HCT116 (cell line): Measurements from ENCODE around the gene RNF166. TPM values are rescaled to one million over a fixed set of nuclear protein-coding genes. Genes with fewer than 3 reads are reported as not detected.

Experiments used
- ATAC-seq: fragments of 200-7000 bp; cut with Tn5 transposase; 2 replicates; pipeline ENCODE4 v1.9.1; 2020; ENCODE audit warnings: mild to moderate bottlenecking, moderate library complexity
- BruUV-seq: library from RNA; stranded (reverse); fragments of 400-500 nt; replicated peaks from 2 replicates; lab custom pipeline; 2021; lab: Mats Ljungman, UMichigan
- CTCF ChIA-PET: fragments of 300-600 bp; sonication (Branson Sonifier 250); formaldehyde crosslinking; loops from one replicate; lab custom pipeline; 2021; ENCODE audit warnings: antibody characterized with exemption; lab: Charles Lee
- POLR2A ChIA-PET: fragments of 300-600, 350-600 bp; sonication (Branson Sonifier 250); formaldehyde crosslinking; loops from one replicate; lab custom pipeline; 2021; ENCODE audit warnings: antibody characterized with exemption; lab: Charles Lee
- RAD21 ChIA-PET, 2 experiments: fragments of 300-600 bp; sonication (Branson Sonifier 250); formaldehyde crosslinking; loops; one replicate each; lab custom pipeline; 2023; ENCODE audit warnings: low total read pairs in 2 of 2; ENCODE audit not compliant: uncharacterized antibody in 2 of 2, unreplicated experiment in 2 of 2, low non-redundant PET in 1 of 2; lab: Charles Lee
- DNase-seq: peaks from one replicate; pipeline ENCODE4 v3.0.0-alpha.2; 2010; ENCODE audit warnings: low read depth, low spot score
- H2AFZ ChIP-seq: fragments of 200-600 bp; shearing (Covaris generic), sonication (generic); 2 replicates; pipeline ENCODE4 v1.6.1; 2017; ENCODE audit warnings: low read depth, mixed run types, mixed read lengths, antibody characterized with exemption, low read length; ENCODE audit not compliant: poor library complexity, severe bottlenecking
- H3K27ac ChIP-seq: 2 replicates; pipeline ENCODE4 v1.5.1; 2012; ENCODE audit warnings: low read depth, low read length
- H3K27me3 ChIP-seq: fragments of 200-600 bp; sonication (generic); 2 replicates; pipeline ENCODE4 v1.6.1; 2016; ENCODE audit warnings: mixed run types, low read length, mixed read lengths; ENCODE audit not compliant: insufficient read depth
- H3K36me3 ChIP-seq, 2 experiments: fragments of 200-500 bp in 1 of 2; fragments of 200-600 bp in 1 of 2; sonication (Bioruptor generic) in 1 of 2; sonication (generic) in 1 of 2; 2 replicates each; pipeline versions ENCODE4 v1.5.1 to v1.6.1; 2014 to 2016; ENCODE audit warnings: low read length in 2 of 2, inconsistent platforms in 1 of 2, mixed read lengths in 1 of 2, mixed run types in 1 of 2; ENCODE audit not compliant: insufficient read depth in 2 of 2, control insufficient read depth in 1 of 2
- H3K4me1 ChIP-seq, 2 experiments: fragments of 200-600 bp in 1 of 2; sonication (generic) in 1 of 2; 2 replicates each; pipeline versions ENCODE4 v1.5.1 to v1.6.1; 2012 to 2017; ENCODE audit warnings: low read length in 2 of 2, inconsistent platforms in 1 of 2, mild to moderate bottlenecking in 1 of 2, mixed read lengths in 1 of 2, mixed run types in 1 of 2, moderate library complexity in 1 of 2; ENCODE audit not compliant: insufficient read depth in 2 of 2, control insufficient read depth in 1 of 2
- H3K4me2 ChIP-seq: fragments of 200-600 bp; sonication (generic); 2 replicates; pipeline ENCODE4 v1.6.1; 2017; ENCODE audit warnings: mixed run types, low read length, mixed read lengths
- H3K4me3 ChIP-seq, 2 experiments: fragments of 200-600 bp in 1 of 2; sonication (generic) in 1 of 2; replicated peaks in 1 of 2; 2 replicates each; pipeline ENCODE4 v1.5.1; 2011 to 2016; ENCODE audit warnings: low read length in 2 of 2, control low read depth in 1 of 2, low read depth in 1 of 2, mild to moderate bottlenecking in 1 of 2, mixed read lengths in 1 of 2, mixed run types in 1 of 2
- H3K79me2 ChIP-seq: fragments of 200-600 bp; sonication (generic); 2 replicates; pipeline ENCODE4 v1.6.1; 2017; ENCODE audit warnings: mild to moderate bottlenecking, mixed run types, low read length, moderate library complexity, mixed read lengths; ENCODE audit not compliant: insufficient read depth
- H3K9ac ChIP-seq: fragments of 200-600 bp; sonication (generic); 2 replicates; pipeline ENCODE4 v1.6.1; 2016; ENCODE audit warnings: low read length, mixed read lengths
- H3K9me2 ChIP-seq: fragments of 200-600 bp; sonication (generic), shearing (Covaris generic); 2 replicates; pipeline ENCODE4 v1.6.1; 2017; ENCODE audit warnings: mixed run types, mild to moderate bottlenecking, moderate library complexity; ENCODE audit not compliant: insufficient read depth
- H3K9me3 ChIP-seq, 2 experiments: fragments of 200-500 bp in 1 of 2; fragments of 200-600 bp in 1 of 2; sonication (Bioruptor generic) in 1 of 2; sonication (generic) in 1 of 2; 2 replicates each; pipeline ENCODE4 v1.6.1; 2014 to 2017; ENCODE audit warnings: low read length in 2 of 2, mixed read lengths in 2 of 2, inconsistent platforms in 1 of 2, low read depth in 1 of 2, mild to moderate bottlenecking in 1 of 2, mixed run types in 1 of 2, moderate library complexity in 1 of 2; ENCODE audit not compliant: control insufficient read depth in 1 of 2, insufficient read depth in 1 of 2
- H4K20me1 ChIP-seq: fragments of 200-600 bp; sonication (generic), shearing (Covaris generic); 2 replicates; pipeline ENCODE4 v1.6.1; 2017; ENCODE audit warnings: mixed run types, mild to moderate bottlenecking, moderate library complexity; ENCODE audit not compliant: insufficient read depth
- CBX3 ChIP-seq: IDR thresholded peaks from 2 replicates; pipeline ENCODE4 v1.6.1; 2012; ENCODE audit warnings: low read depth
- CTCF ChIP-seq, 3 experiments: fragments of 200-600 bp in 1 of 3; sonication (generic) in 1 of 3; IDR thresholded peaks in 2 of 3; conservative IDR thresholded peaks in 1 of 3; 2 replicates each; pipeline ENCODE4 v1.5.1; 2012 to 2017; ENCODE audit warnings: low read depth in 2 of 3, low read length in 2 of 3, antibody characterized with exemption in 1 of 3, borderline replicate concordance in 1 of 3, control low read depth in 1 of 3, mild to moderate bottlenecking in 1 of 3, mixed read lengths in 1 of 3, mixed run types in 1 of 3, moderate library complexity in 1 of 3; ENCODE audit not compliant: insufficient read depth in 1 of 3
- EGR1 ChIP-seq: IDR thresholded peaks from 2 replicates; pipeline ENCODE4 v1.6.1; 2012; ENCODE audit warnings: low read depth
- ELF1 ChIP-seq: IDR thresholded peaks from 2 replicates; pipeline ENCODE4 v1.6.1; 2012; ENCODE audit warnings: low read depth, borderline replicate concordance
- EZH2phosphoT487 ChIP-seq: fragments of 200-600 bp; IDR thresholded peaks from 2 replicates; pipeline ENCODE4 v1.6.1; 2018; ENCODE audit warnings: antibody characterized with exemption, borderline replicate concordance
- FOSL1 ChIP-seq: IDR thresholded peaks from 2 replicates; pipeline ENCODE4 v1.6.1; 2012; ENCODE audit warnings: low read depth
- JUND ChIP-seq: IDR thresholded peaks from 2 replicates; pipeline ENCODE4 v1.6.1; 2012
- MAX ChIP-seq: IDR thresholded peaks from 2 replicates; pipeline ENCODE4 v1.6.1; 2012
- RAD21 ChIP-seq: IDR thresholded peaks from 2 replicates; pipeline ENCODE4 v1.6.1; 2012; ENCODE audit warnings: low read depth, mild to moderate bottlenecking
- REST ChIP-seq: IDR thresholded peaks from 2 replicates; pipeline ENCODE4 v1.6.1; 2012; ENCODE audit warnings: low read depth
- SP1 ChIP-seq: IDR thresholded peaks from 2 replicates; pipeline ENCODE4 v1.6.1; 2012; ENCODE audit warnings: low read depth
- TCF7L2 ChIP-seq: IDR thresholded peaks from 2 replicates; pipeline ENCODE4 v1.7.0; 2011; ENCODE audit warnings: borderline replicate concordance, inconsistent platforms; ENCODE audit not compliant: insufficient read depth, insufficient read length; ENCODE audit errors: extremely low read depth
- YY1 ChIP-seq: IDR thresholded peaks from 2 replicates; pipeline ENCODE4 v1.6.1; 2011; ENCODE audit warnings: low read length, low read depth, moderate library complexity, mild to moderate bottlenecking; ENCODE audit not compliant: insufficient replicate concordance; ENCODE audit errors: extremely low read depth
- intact Hi-C: fragments of 100-400 bp; cut with micrococcal nuclease; formaldehyde crosslinking; loops from 2 replicates; pipeline ENCODE4 v1.10.0; 2022
- total RNA-seq: library from RNA; stranded (reverse); gene quantifications from one replicate; pipeline ENCODE4 v1.2.1, GENCODE V29; 2021; ENCODE audit not compliant: unreplicated experiment

RNF166 gene
- total RNA-seq, 1 experiment from 2014 or later, result 39.4 TPM

GRCh38 chr16:88733630-88734360 lies 27.6 kb upstream of the RNF166 start:
- no peak overlapping the region for H3K9ac ChIP-seq
- H3K4me2 ChIP-seq, result no peak overlapping the region
- peaks cover 25 to 56% of the 10 kb centered on the region in 2 experiments; a peak in 3 of 4 replicates for H3K36me3 ChIP-seq
- H3K4me3 ChIP-seq, result no peak overlapping the region
- H3K4me1 ChIP-seq, result peaks cover 0 to 5% of the 10 kb centered on the region in 2 experiments; a peak in 1 of 4 replicates
- no TSS peak for BruUV-seq
- CTCF ChIA-PET, result no interaction called here
- H2AFZ ChIP-seq, result no peak overlapping the region
- DNase-seq (no peak), ATAC-seq (no peak)
- peaks cover 21% of the 10 kb centered on the region; the same call in 1 of the 2 replicates for H3K79me2 ChIP-seq
- no peaks in the 10 kb centered on the region for H3K27me3 ChIP-seq
- POLR2A ChIA-PET, result no interaction called here
- RAD21 ChIA-PET, result no interaction called here
- H3K9me3 ChIP-seq, result no peaks in the 10 kb centered on the region
- TF ChIP-seq JUND (no peak), CBX3 (no peak), TCF7L2 (no peak), FOSL1 (no peak), YY1 (no peak), EGR1 (no peak), MAX (no peak), ELF1 (no peak), CTCF (IDR thresholded peaks at IDR 0.05 in 2 of 3, conservative IDR thresholded peaks at IDR 0.05 in 1 of 3; ENCODE audit: borderline replicate concordance in 1 of 3, insufficient read depth in 1 of 3, low read depth in 2 of 3, low read length in 2 of 3) (no peak), REST (no peak), RAD21 (no peak), SP1 (no peak), EZH2phosphoT487 (no peak)
- H3K27ac ChIP-seq, result peak overlapping the region; percentile 14; the same call in 1 of the 2 replicates
- H4K20me1 ChIP-seq, result no peaks in the 10 kb centered on the region
- H3K9me2 ChIP-seq, result no peaks in the 10 kb centered on the region
- intact Hi-C loops, result no loop called here
